IMR-90 (cell line): ENCODE data around the gene TRAPPC2L. TPM values are rescaled to one million over a fixed set of nuclear protein-coding genes. Genes with fewer than 3 reads are reported as not detected.

Experiments used
- ATAC-seq: fragments of 200-7000 bp; cut with Tn5 transposase; 2 replicates; pipeline ENCODE4 v1.9.1; 2020; ENCODE audit warnings: low read depth, mild to moderate bottlenecking, moderate library complexity
- BruUV-seq: library from RNA; stranded (reverse); fragments of 400-500 nt; replicated peaks from 2 replicates; lab custom pipeline; 2021; lab: Mats Ljungman, UMichigan
- CTCF ChIA-PET: fragments of 300-600 bp; formaldehyde crosslinking; extraction: SDS; loops from one replicate; lab custom pipeline; 2021; ENCODE audit warnings: antibody characterized with exemption; lab: Yijun Ruan, JAX
- POLR2A ChIA-PET: fragments of 300-600 bp; sonication (Branson Sonifier 250); formaldehyde crosslinking; loops from one replicate; lab custom pipeline; 2022; ENCODE audit warnings: antibody characterized with exemption; ENCODE audit not compliant: unreplicated experiment; lab: Charles Lee
- DNase-seq: peaks from one replicate; pipeline ENCODE4 v3.0.0; 2013
- H2AFZ ChIP-seq: replicated peaks from 2 replicates; pipeline ENCODE3; 2013; ENCODE audit warnings: low read length, mild to moderate bottlenecking; ENCODE audit not compliant: poor library complexity
- H2AK5ac ChIP-seq: 2 replicates; pipeline ENCODE4 v1.6.1; 2013; ENCODE audit warnings: low read depth, low read length, inconsistent platforms
- H2AK9ac ChIP-seq: replicated peaks from 2 replicates; pipeline ENCODE3; 2013; ENCODE audit warnings: mild to moderate bottlenecking, low read depth, low read length, moderate library complexity; ENCODE audit not compliant: poor library complexity
- H2BK120ac ChIP-seq: 2 replicates; pipeline ENCODE4 v1.6.1; 2013; ENCODE audit warnings: low read depth, low read length, inconsistent platforms
- H2BK15ac ChIP-seq: 3 replicates; pipeline ENCODE4 v1.6.1; 2013; ENCODE audit warnings: low read depth, low read length, inconsistent platforms
- H2BK20ac ChIP-seq: 2 replicates; pipeline ENCODE4 v1.6.1; 2013; ENCODE audit warnings: low read depth, mild to moderate bottlenecking, inconsistent platforms, low read length, moderate library complexity
- H2BK5ac ChIP-seq: 2 replicates; pipeline ENCODE4 v1.6.1; 2013; ENCODE audit warnings: mild to moderate bottlenecking, low read depth, low read length, inconsistent platforms; ENCODE audit not compliant: poor library complexity, severe bottlenecking
- H3K14ac ChIP-seq: replicated peaks from 2 replicates; pipeline ENCODE4 v1.6.1; 2013; ENCODE audit warnings: low read depth, low read length, inconsistent platforms
- H3K18ac ChIP-seq: 2 replicates; pipeline ENCODE4 v1.6.1; 2013; ENCODE audit warnings: low read depth, low read length, control low read depth
- H3K23ac ChIP-seq: 2 replicates; pipeline ENCODE4 v1.6.1; 2013; ENCODE audit warnings: low read depth, low read length, inconsistent platforms
- H3K27ac ChIP-seq: 2 replicates; pipeline ENCODE4 v1.5.1; 2013; ENCODE audit warnings: mild to moderate bottlenecking, control low read depth, low read length; ENCODE audit not compliant: insufficient read depth
- H3K27me3 ChIP-seq: 2 replicates; pipeline ENCODE4 v1.6.1; 2013; ENCODE audit warnings: low read length; ENCODE audit not compliant: control insufficient read depth, insufficient read depth
- H3K36me3 ChIP-seq: 2 replicates; pipeline ENCODE4 v1.6.1; 2013; ENCODE audit warnings: low read length, mixed read lengths; ENCODE audit not compliant: control insufficient read depth, insufficient read depth
- H3K4ac ChIP-seq: 2 replicates; pipeline ENCODE4 v1.6.1; 2013; ENCODE audit warnings: low read depth, low read length, inconsistent platforms
- H3K4me1 ChIP-seq: 2 replicates; pipeline ENCODE4 v1.6.1; 2013; ENCODE audit warnings: low read length, mixed read lengths; ENCODE audit not compliant: control insufficient read depth, insufficient read depth
- H3K4me2 ChIP-seq: 2 replicates; pipeline ENCODE4 v1.6.1; 2013; ENCODE audit warnings: low read depth, mild to moderate bottlenecking, control low read depth, low read length, moderate library complexity
- H3K4me3 ChIP-seq: 2 replicates; pipeline ENCODE4 v1.5.1; 2013; ENCODE audit warnings: low read depth, mild to moderate bottlenecking, control low read depth, low read length, moderate library complexity; ENCODE audit not compliant: insufficient read depth
- H3K56ac ChIP-seq: 2 replicates; pipeline ENCODE4 v1.6.1; 2013; ENCODE audit warnings: low read length, inconsistent platforms; ENCODE audit not compliant: insufficient read depth; ENCODE audit errors: extremely low read depth
- H3K79me1 ChIP-seq, 2 experiments: 2 replicates each; pipeline ENCODE4 v1.6.1; 2013; ENCODE audit warnings: low read length in 2 of 2, inconsistent platforms in 1 of 2, low read depth in 1 of 2
- H3K9ac ChIP-seq: 2 replicates; pipeline ENCODE4 v1.6.1; 2013; ENCODE audit warnings: low read depth, low read length, control low read depth
- H3K9me1 ChIP-seq: 2 replicates; pipeline ENCODE4 v1.6.1; 2013; ENCODE audit warnings: low read length, inconsistent platforms; ENCODE audit not compliant: insufficient read depth
- H3K9me3 ChIP-seq: 2 replicates; pipeline ENCODE4 v1.6.1; 2013; ENCODE audit warnings: low read length; ENCODE audit not compliant: control insufficient read depth, insufficient read depth
- H4K20me1 ChIP-seq: 2 replicates; pipeline ENCODE4 v1.6.1; 2013; ENCODE audit warnings: low read length, inconsistent platforms; ENCODE audit not compliant: insufficient read depth
- H4K5ac ChIP-seq: 2 replicates; pipeline ENCODE4 v1.6.1; 2013; ENCODE audit warnings: mild to moderate bottlenecking, low read depth, low read length, control low read depth
- H4K8ac ChIP-seq, 2 experiments: 2 replicates each; pipeline ENCODE4 v1.6.1; 2013; ENCODE audit warnings: low read depth in 2 of 2, low read length in 2 of 2, control low read depth in 1 of 2, inconsistent platforms in 1 of 2
- H4K91ac ChIP-seq: 2 replicates; pipeline ENCODE4 v1.6.1; 2013; ENCODE audit warnings: low read depth, low read length, inconsistent platforms; ENCODE audit not compliant: insufficient read depth
- CEBPB ChIP-seq: IDR thresholded peaks from 2 replicates; pipeline ENCODE4 v1.6.1; 2012; ENCODE audit warnings: low read depth, low read length, improper control_type of control experiment
- CHD1 ChIP-seq: IDR thresholded peaks from 2 replicates; pipeline ENCODE4 v1.6.1; 2012; ENCODE audit warnings: low read depth, low read length, improper control_type of control experiment
- CTCF ChIP-seq: conservative IDR thresholded peaks from 2 replicates; pipeline ENCODE4 v1.5.1; 2012; ENCODE audit warnings: mild to moderate bottlenecking, low read depth, low read length, improper control_type of control experiment
- FOS ChIP-seq: fragments of 150-350 bp; IDR thresholded peaks from 2 replicates; pipeline ENCODE4 v1.6.1; 2016; ENCODE audit warnings: low read depth, low read length
- MAFK ChIP-seq: IDR thresholded peaks from 2 replicates; pipeline ENCODE4 v1.6.1; 2012; ENCODE audit warnings: low read depth, low read length, improper control_type of control experiment
- MXI1 ChIP-seq: IDR thresholded peaks from 2 replicates; pipeline ENCODE4 v1.6.1; 2012; ENCODE audit warnings: low read depth, mild to moderate bottlenecking, low read length, moderate library complexity, borderline replicate concordance
- NFE2L2 ChIP-seq: fragments of 150-350 bp; IDR thresholded peaks from 2 replicates; pipeline ENCODE4 v1.6.1; 2016; ENCODE audit warnings: low read depth, mild to moderate bottlenecking, low read length
- POLR2A ChIP-seq: IDR thresholded peaks from 2 replicates; pipeline ENCODE4 v1.6.1; 2012; ENCODE audit warnings: mild to moderate bottlenecking, low read depth, low read length
- RAD21 ChIP-seq: IDR thresholded peaks from 2 replicates; pipeline ENCODE4 v1.6.1; 2012; ENCODE audit warnings: low read length, improper control_type of control experiment
- RCOR1 ChIP-seq: IDR thresholded peaks from 2 replicates; pipeline ENCODE4 v1.6.1; 2012; ENCODE audit warnings: mild to moderate bottlenecking, low read length, improper control_type of control experiment; ENCODE audit not compliant: insufficient replicate concordance
- RFX5 ChIP-seq: IDR thresholded peaks from 2 replicates; pipeline ENCODE4 v1.8.0; 2012; ENCODE audit warnings: low read depth, mild to moderate bottlenecking, low read length, moderate library complexity
- SMC3 ChIP-seq: fragments of 150-350 bp; IDR thresholded peaks from 2 replicates; pipeline ENCODE4 v1.6.1; 2016; ENCODE audit warnings: low read depth, mild to moderate bottlenecking, antibody characterized with exemption, low read length, moderate library complexity
- WGBS, 2 experiments: methylation state at CpG; one replicate each; pipeline versions ENCODE4 v1.1.5 to v1.1.7; 2013; ENCODE audit warnings: missing lambda C conversion rate in 2 of 2; ENCODE audit not compliant: insufficient read length in 1 of 2; ENCODE audit errors: extremely low coverage in 2 of 2; 5-methylcytosine and 5-hydroxymethylcytosine counted together
- dilution Hi-C: fragments of 300-500 bp; cut with HindIII; formaldehyde crosslinking; loops from one replicate; pipeline ENCODE4 v1.14.3; 2018; ENCODE audit warnings: low sequenced_read_pairs; ENCODE audit not compliant: unreplicated experiment
- in situ Hi-C: fragments of 300-500 bp; cut with MboI; formaldehyde crosslinking; loops from 3 replicates; pipeline ENCODE4 v1.14.3; 2019; ENCODE audit warnings: low sequenced_read_pairs, inconsistent platforms, mixed read lengths
- intact Hi-C: fragments of 100-400 bp; cut with micrococcal nuclease; formaldehyde crosslinking; loops from 2 replicates; pipeline ENCODE4 v1.10.0; 2022
- polyA plus RNA-seq, 3 experiments: library from polyadenylated mRNA; depleted of rRNA; stranded (reverse); fragments of >200 nt; gene quantifications; 2 replicates each; pipeline ENCODE4 v1.2.3, GENCODE V29; 2012; ENCODE audit warnings: low replicate concordance in 1 of 3
- total RNA-seq: library from RNA; depleted of rRNA; stranded (reverse); fragments of >200 nt; gene quantifications from 2 replicates; pipeline ENCODE4 v1.2.3, GENCODE V29; 2012
- TF ChIP-seq, protein P1 (sequence below): fragments of 150-350 bp; IDR thresholded peaks from 2 replicates; pipeline ENCODE4 v1.6.1; 2017; ENCODE audit warnings: mild to moderate bottlenecking, antibody characterized with exemption, low read length, low read depth

The TRAPPC2L gene
- total and polyA plus RNA-seq, 2 of the 4 experiments (the other 2 are of a cell fraction), result 102 to 109 TPM

GRCh38 chr16:88888461-88889387 is 31.8 kb downstream of the TRAPPC2L start:
- Histone ChIP-seq H3K36me3 (no peaks in the 10 kb centered on the region), H2BK5ac (no peak overlapping the region), H3K9me1 (no peaks in the 10 kb centered on the region), H2AFZ (no peak overlapping the region), H3K14ac (no peak overlapping the region), H3K23ac (no peak overlapping the region), H3K56ac (no peak overlapping the region), H3K9ac (no peak overlapping the region), H3K4me3 (no peak overlapping the region), H4K8ac (no peak overlapping the region), H3K18ac (no peak overlapping the region), H2AK5ac (no peak overlapping the region), H3K4ac (no peak overlapping the region), H2BK15ac (no peak overlapping the region), H4K5ac (no peak overlapping the region), H3K27ac (no peak overlapping the region), H2BK20ac (no peak overlapping the region), H3K79me1 (no peaks in the 10 kb centered on the region), H3K4me2 (no peak overlapping the region), H3K9me3 (peaks cover 6% of the 10 kb centered on the region), H4K91ac (no peak overlapping the region), H4K20me1 (no peaks in the 10 kb centered on the region), H3K27me3 (no peaks in the 10 kb centered on the region; the same call in 1 of the 2 replicates), H2AK9ac (no peak overlapping the region), H3K4me1 (peaks cover 8% of the 10 kb centered on the region; the same call in 1 of the 2 replicates), H2BK120ac (no peak overlapping the region)
- TF ChIP-seq RFX5, result no peak
- TF ChIP-seq MAFK, result no peak
- TF ChIP-seq FOS, result no peak
- TF ChIP-seq NFE2L2, result no peak
- TF ChIP-seq, protein P1, sequence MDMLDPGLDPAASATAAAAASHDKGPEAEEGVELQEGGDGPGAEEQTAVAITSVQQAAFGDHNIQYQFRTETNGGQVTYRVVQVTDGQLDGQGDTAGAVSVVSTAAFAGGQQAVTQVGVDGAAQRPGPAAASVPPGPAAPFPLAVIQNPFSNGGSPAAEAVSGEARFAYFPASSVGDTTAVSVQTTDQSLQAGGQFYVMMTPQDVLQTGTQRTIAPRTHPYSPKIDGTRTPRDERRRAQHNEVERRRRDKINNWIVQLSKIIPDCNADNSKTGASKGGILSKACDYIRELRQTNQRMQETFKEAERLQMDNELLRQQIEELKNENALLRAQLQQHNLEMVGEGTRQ, result no peak
- no peak for TF ChIP-seq CEBPB
- TF ChIP-seq RCOR1, result no peak
- TF ChIP-seq SMC3, result no peak
- TF ChIP-seq POLR2A, result no peak
- no peak for TF ChIP-seq RAD21
- TF ChIP-seq CHD1, result no peak
- no peak for TF ChIP-seq MXI1
- TF ChIP-seq CTCF, result no peak
- intact Hi-C loops (no loop called here), in situ Hi-C loops (no loop called here), dilution Hi-C loops (no loop called here)
- ChIA-PET CTCF (no interaction called here), POLR2A (no interaction called here)
- 86% methylated on average over 10 of the region's 30 CpGs; no CpG with 5 or more reads in 1 of the 2 experiments for WGBS, 2 experiments
- no peak for DNase-seq
- BruUV-seq, result no TSS peak
- ATAC-seq, result no peak
